WTC11 (cell line): ENCODE results near the gene ZFYVE16. TPM values are rescaled to one million over a fixed set of nuclear protein-coding genes. Genes with fewer than 3 reads are reported as not detected.

Source experiments
- ATAC-seq: fragments of 200-7000 bp; cut with Tn5 transposase; 2 replicates; pipeline ENCODE4 v1.10.0; 2021; ENCODE audit warnings: mild to moderate bottlenecking, moderate library complexity
- CTCF ChIA-PET: fragments of 300-600 bp; sonication (Branson Sonifier 250); formaldehyde crosslinking; loops from one replicate; lab custom pipeline; 2021; ENCODE audit warnings: antibody characterized with exemption; lab: Charles Lee
- POLR2A ChIA-PET: fragments of 350-600 bp; sonication (Branson Sonifier 250); formaldehyde crosslinking; loops from one replicate; lab custom pipeline; 2021; ENCODE audit warnings: antibody characterized with exemption; lab: Charles Lee
- DNase-seq: peaks from one replicate; pipeline ENCODE4 v3.0.0; 2021; ENCODE audit warnings: low spot score
- H3K27ac Mint-ChIP-seq: 2 replicates; pipeline ENCODE4 v1.8.0; 2021; ENCODE audit warnings: mixed read lengths
- H3K27me3 Mint-ChIP-seq: 2 replicates; pipeline ENCODE4 v1.8.0; 2021; ENCODE audit warnings: low read depth, mild to moderate bottlenecking, moderate library complexity, mixed read lengths
- H3K36me3 Mint-ChIP-seq: 2 replicates; pipeline ENCODE4 v1.8.0; 2021; ENCODE audit warnings: mixed read lengths
- H3K4me1 Mint-ChIP-seq: 2 replicates; pipeline ENCODE4 v1.8.0; 2022; ENCODE audit warnings: mixed read lengths
- H3K4me3 Mint-ChIP-seq: 2 replicates; pipeline ENCODE4 v1.8.0; 2021; ENCODE audit warnings: mild to moderate bottlenecking, moderate library complexity, mixed read lengths
- H3K9me3 Mint-ChIP-seq: 2 replicates; pipeline ENCODE4 v1.8.0; 2021; ENCODE audit warnings: mixed read lengths
- ATF6 ChIP-seq: sonication (generic); formaldehyde crosslinking; IDR thresholded peaks from 2 replicates; pipeline ENCODE4 v1.8.1; 2023; ENCODE audit warnings: mild to moderate bottlenecking, missing genetic modification reagents
- CBFB ChIP-seq: sonication (generic); formaldehyde crosslinking; IDR thresholded peaks from 2 replicates; pipeline ENCODE4 v1.8.1; 2022; ENCODE audit warnings: mild to moderate bottlenecking, low read depth, missing genetic modification reagents
- CREB1 ChIP-seq: sonication (generic); formaldehyde crosslinking; IDR thresholded peaks from 2 replicates; pipeline ENCODE4 v1.8.0; 2023; ENCODE audit warnings: mild to moderate bottlenecking, missing genetic modification reagents
- CREM ChIP-seq: sonication (generic); formaldehyde crosslinking; IDR thresholded peaks from 2 replicates; pipeline ENCODE4 v1.8.1; 2022; ENCODE audit warnings: mild to moderate bottlenecking, missing genetic modification reagents, moderate library complexity
- GTF2I ChIP-seq: fragments of 250-450 bp; sonication (Bioruptor Pico); conservative IDR thresholded peaks from 2 replicates; pipeline ENCODE4 v1.4.0; 2021; ENCODE audit warnings: mild to moderate bottlenecking
- HMGA2 ChIP-seq: fragments of 250-450 bp; sonication (Bioruptor Pico); IDR thresholded peaks from 2 replicates; pipeline ENCODE4 v1.4.0; 2021; ENCODE audit warnings: mild to moderate bottlenecking, moderate library complexity
- ZNF232 ChIP-seq: sonication (generic); formaldehyde crosslinking; IDR thresholded peaks from 2 replicates; pipeline ENCODE4 v1.8.0; 2022; ENCODE audit warnings: mild to moderate bottlenecking, missing genetic modification reagents
- ZNF671 ChIP-seq: fragments of 250-450 bp; sonication (Bioruptor Pico); IDR thresholded peaks from 2 replicates; pipeline ENCODE4 v1.8.0; 2021; ENCODE audit warnings: mild to moderate bottlenecking
- total RNA-seq: library from RNA; stranded (reverse); gene quantifications from 3 replicates; pipeline ENCODE4 v1.2.3, GENCODE V29; 2021
- TF ChIP-seq, protein P1 (sequence below): sonication (generic); formaldehyde crosslinking; conservative IDR thresholded peaks from 2 replicates; pipeline ENCODE4 v1.8.1; 2022; ENCODE audit warnings: mild to moderate bottlenecking, missing genetic modification reagents
- TF ChIP-seq, protein P2 (sequence below): fragments of 200-600 bp; IDR thresholded peaks from 2 replicates; pipeline ENCODE4 v1.8.0; 2022; ENCODE audit warnings: antibody characterized with exemption
- TF ChIP-seq, protein P3 (sequence below): sonication (generic); formaldehyde crosslinking; IDR thresholded peaks from 2 replicates; pipeline ENCODE4 v1.8.1; 2023; ENCODE audit warnings: mild to moderate bottlenecking, moderate library complexity, missing genetic modification reagents
- TF ChIP-seq, protein P4 (sequence below): sonication (generic); formaldehyde crosslinking; IDR thresholded peaks from 2 replicates; pipeline ENCODE4 v1.8.1; 2022; ENCODE audit warnings: missing genetic modification reagents, borderline replicate concordance

ZFYVE16 gene
- total RNA-seq, 1 experiment from 2014 or later, result 25.3 TPM

GRCh38 chr5:80480354-80480753 is 72.5 kb downstream of the ZFYVE16 start:
- Mint-ChIP-seq H3K9me3 (peaks cover 28% of the 10 kb centered on the region), H3K36me3 (peaks cover 47% of the 10 kb centered on the region), H3K27ac (peak overlapping the region; percentile 67), H3K27me3 (no peaks in the 10 kb centered on the region), H3K4me1 (peaks cover 19% of the 10 kb centered on the region), H3K4me3 (no peak overlapping the region)
- DNase-seq, result no peak
- no peak for TF ChIP-seq CREB1 (CRISPR knock-in tag)
- TF ChIP-seq, protein P1, sequence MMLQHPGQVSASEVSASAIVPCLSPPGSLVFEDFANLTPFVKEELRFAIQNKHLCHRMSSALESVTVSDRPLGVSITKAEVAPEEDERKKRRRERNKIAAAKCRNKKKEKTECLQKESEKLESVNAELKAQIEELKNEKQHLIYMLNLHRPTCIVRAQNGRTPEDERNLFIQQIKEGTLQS (CRISPR knock-in tag), result no peak
- TF ChIP-seq ATF6 (CRISPR knock-in tag), result no peak
- CTCF ChIA-PET, result interaction anchor here (0.8 to 2.2 kb wide), 6 partner anchors 12 to 150 kb away, joined by 4 to 17 read pairs (median 5); partner anchors contain the start of gene ANKRD34B
- POLR2A ChIA-PET, result interaction anchor here (1.3 kb wide), 1 partner anchor 90 kb away, joined by 5 read pairs; the partner anchor contains the start of gene ANKRD34B
- ATAC-seq, result no peak

DNA sequence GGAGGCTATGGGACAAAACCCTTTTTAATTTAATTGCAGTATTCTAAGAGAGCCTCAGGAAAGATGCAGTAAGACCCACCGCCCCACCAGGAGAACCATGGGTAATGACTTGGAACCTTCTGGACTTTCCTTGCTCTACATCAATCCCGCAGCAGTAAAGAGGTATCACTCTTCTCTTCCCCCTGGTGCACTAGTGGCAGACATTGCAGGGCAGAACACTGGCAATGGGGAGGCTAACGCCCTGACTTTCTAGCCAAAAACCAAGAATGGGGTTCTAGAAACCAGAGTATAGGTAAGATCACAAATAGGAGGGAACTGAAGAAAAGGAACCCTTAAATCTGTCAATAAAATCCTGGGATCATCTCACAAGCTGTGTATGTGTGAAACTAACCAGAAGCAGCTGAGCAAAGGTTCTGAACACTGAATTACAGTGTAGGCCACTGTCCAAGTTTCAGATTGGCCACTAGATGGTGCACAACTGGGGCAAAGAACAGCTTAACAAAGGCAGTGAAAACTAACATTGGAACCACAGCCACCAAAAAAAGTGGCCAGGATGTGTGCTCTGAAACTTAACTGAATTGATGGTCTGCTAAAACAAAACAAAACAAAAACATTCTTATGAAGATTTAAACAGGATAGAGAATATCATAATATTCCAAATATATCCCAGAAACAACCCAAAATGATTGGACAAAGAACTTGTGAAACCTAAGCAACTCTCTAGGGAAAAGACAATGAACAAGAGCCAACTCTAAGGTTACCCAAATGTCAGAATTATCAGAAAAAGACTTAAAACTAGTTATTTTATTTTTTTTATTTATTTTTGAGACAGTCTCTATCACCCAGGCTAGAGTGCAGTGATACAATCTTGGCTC is 73.4 kb downstream of the ZFYVE16 start:
- ChIA-PET CTCF (interaction anchor here (0.6 to 2.2 kb wide), 15 partner anchors 11 to 191 kb away, joined by 3 to 17 read pairs (median 4); partner anchors contain the start of genes ANKRD34B, DHFR, MSH3 and ZFYVE16), POLR2A (interaction anchor here (1.3 kb wide), 1 partner anchor 89 kb away, joined by 5 read pairs; the partner anchor contains the start of gene ANKRD34B)
- peak; percentile 34 for DNase-seq
- Mint-ChIP-seq H3K36me3 (peaks cover 48% of the 10 kb centered on the region), H3K27me3 (no peaks in the 10 kb centered on the region), H3K4me3 (no peak overlapping the region), H3K9me3 (peaks cover 28% of the 10 kb centered on the region), H3K27ac (peak overlapping the region; percentile 79), H3K4me1 (peaks cover 19% of the 10 kb centered on the region)
- ATAC-seq, result peak; percentile 90
- TF ChIP-seq HMGA2 (CRISPR knock-in tag) (no peak), CREM (no peak), ZNF671 (CRISPR knock-in tag) (no peak)
- TF ChIP-seq, protein P2, sequence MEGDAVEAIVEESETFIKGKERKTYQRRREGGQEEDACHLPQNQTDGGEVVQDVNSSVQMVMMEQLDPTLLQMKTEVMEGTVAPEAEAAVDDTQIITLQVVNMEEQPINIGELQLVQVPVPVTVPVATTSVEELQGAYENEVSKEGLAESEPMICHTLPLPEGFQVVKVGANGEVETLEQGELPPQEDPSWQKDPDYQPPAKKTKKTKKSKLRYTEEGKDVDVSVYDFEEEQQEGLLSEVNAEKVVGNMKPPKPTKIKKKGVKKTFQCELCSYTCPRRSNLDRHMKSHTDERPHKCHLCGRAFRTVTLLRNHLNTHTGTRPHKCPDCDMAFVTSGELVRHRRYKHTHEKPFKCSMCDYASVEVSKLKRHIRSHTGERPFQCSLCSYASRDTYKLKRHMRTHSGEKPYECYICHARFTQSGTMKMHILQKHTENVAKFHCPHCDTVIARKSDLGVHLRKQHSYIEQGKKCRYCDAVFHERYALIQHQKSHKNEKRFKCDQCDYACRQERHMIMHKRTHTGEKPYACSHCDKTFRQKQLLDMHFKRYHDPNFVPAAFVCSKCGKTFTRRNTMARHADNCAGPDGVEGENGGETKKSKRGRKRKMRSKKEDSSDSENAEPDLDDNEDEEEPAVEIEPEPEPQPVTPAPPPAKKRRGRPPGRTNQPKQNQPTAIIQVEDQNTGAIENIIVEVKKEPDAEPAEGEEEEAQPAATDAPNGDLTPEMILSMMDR, result peak; percentile 42; the same call in 1 of the 2 replicates

- no peak overlapping the region for H3K27ac Mint-ChIP-seq
- H3K4me1 Mint-ChIP-seq, result peaks cover 29% of the 10 kb centered on the region
- H3K27me3 Mint-ChIP-seq, result no peaks in the 10 kb centered on the region
- TF ChIP-seq, protein P3, sequence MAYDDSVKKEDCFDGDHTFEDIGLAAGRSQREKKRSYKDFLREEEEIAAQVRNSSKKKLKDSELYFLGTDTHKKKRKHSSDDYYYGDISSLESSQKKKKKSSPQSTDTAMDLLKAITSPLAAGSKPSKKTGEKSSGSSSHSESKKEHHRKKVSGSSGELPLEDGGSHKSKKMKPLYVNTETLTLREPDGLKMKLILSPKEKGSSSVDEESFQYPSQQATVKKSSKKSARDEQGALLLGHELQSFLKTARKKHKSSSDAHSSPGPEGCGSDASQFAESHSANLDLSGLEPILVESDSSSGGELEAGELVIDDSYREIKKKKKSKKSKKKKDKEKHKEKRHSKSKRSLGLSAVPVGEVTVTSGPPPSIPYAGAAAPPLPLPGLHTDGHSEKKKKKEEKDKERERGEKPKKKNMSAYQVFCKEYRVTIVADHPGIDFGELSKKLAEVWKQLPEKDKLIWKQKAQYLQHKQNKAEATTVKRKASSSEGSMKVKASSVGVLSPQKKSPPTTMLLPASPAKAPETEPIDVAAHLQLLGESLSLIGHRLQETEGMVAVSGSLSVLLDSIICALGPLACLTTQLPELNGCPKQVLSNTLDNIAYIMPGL, result no peak
- TF ChIP-seq, protein P4, sequence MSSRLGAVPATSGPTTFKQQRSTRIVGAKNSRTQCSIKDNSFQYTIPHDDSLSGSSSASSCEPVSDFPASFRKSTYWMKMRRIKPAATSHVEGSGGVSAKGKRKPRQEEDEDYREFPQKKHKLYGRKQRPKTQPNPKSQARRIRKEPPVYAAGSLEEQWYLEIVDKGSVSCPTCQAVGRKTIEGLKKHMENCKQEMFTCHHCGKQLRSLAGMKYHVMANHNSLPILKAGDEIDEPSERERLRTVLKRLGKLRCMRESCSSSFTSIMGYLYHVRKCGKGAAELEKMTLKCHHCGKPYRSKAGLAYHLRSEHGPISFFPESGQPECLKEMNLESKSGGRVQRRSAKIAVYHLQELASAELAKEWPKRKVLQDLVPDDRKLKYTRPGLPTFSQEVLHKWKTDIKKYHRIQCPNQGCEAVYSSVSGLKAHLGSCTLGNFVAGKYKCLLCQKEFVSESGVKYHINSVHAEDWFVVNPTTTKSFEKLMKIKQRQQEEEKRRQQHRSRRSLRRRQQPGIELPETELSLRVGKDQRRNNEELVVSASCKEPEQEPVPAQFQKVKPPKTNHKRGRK (CRISPR knock-in tag), result no peak
- TF ChIP-seq GTF2I (no peak), CBFB (CRISPR knock-in tag) (no peak), ZNF232 (no peak)
- TF ChIP-seq, all 79 proteins: peak for 0
- H3K9me3 Mint-ChIP-seq, result peaks cover 28% of the 10 kb centered on the region
- ChIA-PET POLR2A (no interaction called here), CTCF (interaction anchor here (1.7 to 1.8 kb wide), 2 partner anchors 137 to 190 kb away, joined by 8 to 16 read pairs; no protein-coding TSS in a partner anchor)
- DNase-seq (no peak), ATAC-seq (no peak)
- peaks cover 46% of the 10 kb centered on the region for H3K36me3 Mint-ChIP-seq
- H3K4me3 Mint-ChIP-seq, result no peak overlapping the region
Measured at GRCh38 chr5:80482578-80482977, 74.7 kb downstream of the ZFYVE16 start.
